ENCODE measurements around the gene ATAD2B. TPM values are rescaled to one million over a fixed set of nuclear protein-coding genes. Genes with fewer than 3 reads are reported as not detected.

Gene ATAD2B
- total and polyA plus RNA-seq, 2 of the 4 experiments (the other 2 are of a cell fraction) = 1.5 to 5.0 TPM

DNA sequence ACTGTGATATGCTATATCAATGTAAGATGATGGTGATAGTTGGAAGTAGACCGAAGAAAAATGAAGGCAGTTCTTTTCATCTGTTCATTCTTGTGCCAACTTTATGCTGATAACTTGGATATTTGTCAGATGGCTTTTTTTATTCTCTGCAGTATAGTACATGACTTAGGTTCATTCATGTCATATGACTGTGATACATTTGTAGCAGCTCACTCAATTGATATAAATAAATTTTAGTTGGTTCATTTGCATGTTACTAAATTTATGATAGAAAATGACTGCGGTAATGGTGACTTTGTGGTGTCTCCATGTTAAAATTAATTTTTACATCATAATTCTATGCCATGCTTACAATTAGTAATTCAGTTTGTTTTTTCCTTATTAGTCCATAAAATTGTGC is 20.4 kb upstream of the ATAD2B start:
- TF ChIP-seq NFE2L2 (IDR thresholded peaks at IDR 0.05; ENCODE audit: low read depth, low read length) (no peak), MAFK (IDR thresholded peaks at IDR 0.05; ENCODE audit: low read depth, low read length) (no peak), MAZ (IDR thresholded peaks at IDR 0.05; ENCODE audit: borderline replicate concordance, low read depth, low read length) (no peak), MXI1 (IDR thresholded peaks at IDR 0.05; ENCODE audit: borderline replicate concordance, low read depth, low read length) (no peak), BHLHE40 (IDR thresholded peaks at IDR 0.05; ENCODE audit: low read depth, low read length) (no peak), POLR2A (IDR thresholded peaks at IDR 0.05; ENCODE audit: low read depth, low read length) (no peak), RFX5 (IDR thresholded peaks at IDR 0.05; ENCODE audit: low read depth, low read length) (no peak), SMC3 (IDR thresholded peaks at IDR 0.05; ENCODE audit: low read depth, low read length) (no peak), RAD21 (IDR thresholded peaks at IDR 0.05; ENCODE audit: low read length) (no peak), CEBPB (IDR thresholded peaks at IDR 0.05; ENCODE audit: low read depth, low read length) (no peak), CHD1 (IDR thresholded peaks at IDR 0.05; ENCODE audit: low read depth, low read length) (no peak), RCOR1 (IDR thresholded peaks at IDR 0.05; ENCODE audit: insufficient replicate concordance, low read length) (no peak), FOS (IDR thresholded peaks at IDR 0.05; ENCODE audit: low read depth, low read length) (no peak)
- TF ChIP-seq, protein P1, sequence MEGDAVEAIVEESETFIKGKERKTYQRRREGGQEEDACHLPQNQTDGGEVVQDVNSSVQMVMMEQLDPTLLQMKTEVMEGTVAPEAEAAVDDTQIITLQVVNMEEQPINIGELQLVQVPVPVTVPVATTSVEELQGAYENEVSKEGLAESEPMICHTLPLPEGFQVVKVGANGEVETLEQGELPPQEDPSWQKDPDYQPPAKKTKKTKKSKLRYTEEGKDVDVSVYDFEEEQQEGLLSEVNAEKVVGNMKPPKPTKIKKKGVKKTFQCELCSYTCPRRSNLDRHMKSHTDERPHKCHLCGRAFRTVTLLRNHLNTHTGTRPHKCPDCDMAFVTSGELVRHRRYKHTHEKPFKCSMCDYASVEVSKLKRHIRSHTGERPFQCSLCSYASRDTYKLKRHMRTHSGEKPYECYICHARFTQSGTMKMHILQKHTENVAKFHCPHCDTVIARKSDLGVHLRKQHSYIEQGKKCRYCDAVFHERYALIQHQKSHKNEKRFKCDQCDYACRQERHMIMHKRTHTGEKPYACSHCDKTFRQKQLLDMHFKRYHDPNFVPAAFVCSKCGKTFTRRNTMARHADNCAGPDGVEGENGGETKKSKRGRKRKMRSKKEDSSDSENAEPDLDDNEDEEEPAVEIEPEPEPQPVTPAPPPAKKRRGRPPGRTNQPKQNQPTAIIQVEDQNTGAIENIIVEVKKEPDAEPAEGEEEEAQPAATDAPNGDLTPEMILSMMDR (conservative IDR thresholded peaks at IDR 0.05; ENCODE audit: low read depth, low read length) = no peak
- TF ChIP-seq, protein P2, sequence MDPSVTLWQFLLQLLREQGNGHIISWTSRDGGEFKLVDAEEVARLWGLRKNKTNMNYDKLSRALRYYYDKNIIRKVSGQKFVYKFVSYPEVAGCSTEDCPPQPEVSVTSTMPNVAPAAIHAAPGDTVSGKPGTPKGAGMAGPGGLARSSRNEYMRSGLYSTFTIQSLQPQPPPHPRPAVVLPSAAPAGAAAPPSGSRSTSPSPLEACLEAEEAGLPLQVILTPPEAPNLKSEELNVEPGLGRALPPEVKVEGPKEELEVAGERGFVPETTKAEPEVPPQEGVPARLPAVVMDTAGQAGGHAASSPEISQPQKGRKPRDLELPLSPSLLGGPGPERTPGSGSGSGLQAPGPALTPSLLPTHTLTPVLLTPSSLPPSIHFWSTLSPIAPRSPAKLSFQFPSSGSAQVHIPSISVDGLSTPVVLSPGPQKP (IDR thresholded peaks at IDR 0.05; ENCODE audit: borderline replicate concordance, low read depth, low read length) = no peak
- TF ChIP-seq, protein P3, sequence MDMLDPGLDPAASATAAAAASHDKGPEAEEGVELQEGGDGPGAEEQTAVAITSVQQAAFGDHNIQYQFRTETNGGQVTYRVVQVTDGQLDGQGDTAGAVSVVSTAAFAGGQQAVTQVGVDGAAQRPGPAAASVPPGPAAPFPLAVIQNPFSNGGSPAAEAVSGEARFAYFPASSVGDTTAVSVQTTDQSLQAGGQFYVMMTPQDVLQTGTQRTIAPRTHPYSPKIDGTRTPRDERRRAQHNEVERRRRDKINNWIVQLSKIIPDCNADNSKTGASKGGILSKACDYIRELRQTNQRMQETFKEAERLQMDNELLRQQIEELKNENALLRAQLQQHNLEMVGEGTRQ (IDR thresholded peaks at IDR 0.05; ENCODE audit: low read depth, low read length) = no peak
- Histone ChIP-seq H3K9me1 (ENCODE audit: insufficient read depth, low read length) (peaks cover 16% of the 10 kb centered on the region), H3K4ac (ENCODE audit: low read depth, low read length) (no peak overlapping the region), H4K5ac (ENCODE audit: low read depth, low read length) (no peak overlapping the region), H2BK5ac (ENCODE audit: low read depth, low read length, poor library complexity, severe bottlenecking) (no peak overlapping the region), H3K23ac (ENCODE audit: low read depth, low read length) (no peak overlapping the region), H3K27me3 (ENCODE audit: control insufficient read depth, insufficient read depth, low read length) (no peaks in the 10 kb centered on the region), H3K9me3 (ENCODE audit: control insufficient read depth, insufficient read depth, low read length) (no peaks in the 10 kb centered on the region), H2AK5ac (ENCODE audit: low read depth, low read length) (no peak overlapping the region), H2AFZ (replicated peaks; ENCODE audit: low read length, poor library complexity) (no peak overlapping the region), H4K8ac (ENCODE audit: low read depth in 2 of 2, low read length in 2 of 2) (no peak overlapping the region), H4K91ac (ENCODE audit: insufficient read depth, low read depth, low read length) (no peak overlapping the region), H3K4me2 (ENCODE audit: low read depth, low read length) (no peak overlapping the region), H3K9ac (ENCODE audit: low read depth, low read length) (no peak overlapping the region), H2BK120ac (ENCODE audit: low read depth, low read length) (no peak overlapping the region), H3K79me1 (ENCODE audit: low read depth in 1 of 2, low read length in 2 of 2) (peaks cover 26 to 62% of the 10 kb centered on the region in 2 experiments), H3K56ac (ENCODE audit: extremely low read depth, insufficient read depth, low read length) (no peak overlapping the region), H3K18ac (ENCODE audit: low read depth, low read length) (no peak overlapping the region), H3K4me3 (ENCODE audit: insufficient read depth, low read depth, low read length) (no peak overlapping the region), H3K4me1 (ENCODE audit: control insufficient read depth, insufficient read depth, low read length) (peaks cover 11% of the 10 kb centered on the region), H3K36me3 (ENCODE audit: control insufficient read depth, insufficient read depth, low read length) (peaks cover 5% of the 10 kb centered on the region), H3K27ac (ENCODE audit: insufficient read depth, low read length) (no peak overlapping the region), H4K20me1 (ENCODE audit: insufficient read depth, low read length) (peaks cover 12% of the 10 kb centered on the region; the same call in 1 of the 2 replicates), H2BK15ac (ENCODE audit: low read depth, low read length) (no peak overlapping the region), H2AK9ac (replicated peaks; ENCODE audit: low read depth, low read length, poor library complexity) (no peak overlapping the region), H2BK20ac (ENCODE audit: low read depth, low read length) (no peak overlapping the region), H3K14ac (replicated peaks; ENCODE audit: low read depth, low read length) (no peak overlapping the region)
- POLR2A ChIA-PET (ENCODE audit: unreplicated experiment) = no interaction called here
- in situ Hi-C loops (cut with MboI; ENCODE audit: low sequenced_read_pairs) (no loop called here), intact Hi-C loops (cut with micrococcal nuclease) (loop anchor here (10.0 kb wide), 1 partner anchor 97 kb away; the partner anchor contains the start of genes FKBP1B and WDCP), dilution Hi-C loops (cut with HindIII; ENCODE audit: low sequenced_read_pairs, unreplicated experiment) (no loop called here)
- ATAC-seq (ENCODE audit: low read depth) (no peak), DNase-seq (no peak)
- no TSS peak for BruUV-seq (replicated peaks)
- no CpG with 5 or more reads among the region's 2 CpGs for WGBS, 2 experiments (ENCODE audit: extremely low coverage in 2 of 2, insufficient read length in 1 of 2)
- CTCF ChIA-PET = interaction anchor here (0.5 kb wide), 1 partner anchor 66 kb away, joined by 3 read pairs; no protein-coding TSS in a partner anchor
